HG03097 (cell line): ENCODE measurements around the gene SOX14.

ENCODE experiments used
- ATAC-seq: cut with Tn5 transposase; IDR thresholded peaks from one replicate; pipeline ENCODE4 v1.9.1; 2021; ENCODE audit not compliant: unreplicated experiment, low FRiP score

SOX14 gene

DNA sequence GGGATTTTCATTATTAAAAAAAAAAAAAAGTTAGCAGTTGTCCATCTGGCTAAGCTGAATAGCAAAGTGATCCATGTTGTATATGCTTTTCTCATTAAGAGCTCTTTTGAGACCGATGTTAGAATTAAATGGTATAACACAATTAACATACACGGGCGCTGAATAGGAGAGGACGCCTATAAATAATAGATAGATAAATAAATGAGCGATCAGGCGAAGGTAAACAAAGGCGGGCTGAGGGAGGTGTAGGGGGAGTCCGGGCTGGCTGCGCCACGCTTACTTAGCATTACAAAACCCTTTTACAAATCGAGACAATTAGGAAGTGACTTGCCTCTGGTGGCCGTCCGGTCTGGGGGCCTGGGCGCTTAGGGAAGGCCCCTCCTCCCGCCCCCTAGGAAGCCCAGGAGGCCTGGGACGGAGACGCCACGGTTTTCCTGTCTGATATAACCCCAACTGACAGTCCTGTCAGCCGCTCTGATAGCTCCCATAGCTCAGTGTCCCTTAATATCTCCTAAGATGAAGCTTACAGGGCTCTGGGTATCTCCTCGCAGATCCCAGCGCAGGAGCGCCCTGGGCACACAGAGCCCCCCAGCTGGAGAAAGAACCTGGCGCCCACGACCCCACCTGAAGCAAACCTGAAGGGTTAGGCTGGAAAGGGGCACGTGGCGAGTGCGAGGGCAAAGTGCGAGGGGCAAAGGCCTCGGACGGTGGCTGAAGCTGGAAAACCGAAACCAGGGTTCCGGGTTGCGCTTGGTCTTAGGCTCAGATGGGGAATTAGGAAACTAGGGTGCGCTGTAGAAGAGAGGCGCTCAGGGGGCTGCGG is 3.6 kb downstream of the SOX14 start:
- ATAC-seq: no peak

- ATAC-seq: no peak
Observed at GRCh38 chr3:137768361-137769321, 4.5 kb downstream of the SOX14 start.

DNA sequence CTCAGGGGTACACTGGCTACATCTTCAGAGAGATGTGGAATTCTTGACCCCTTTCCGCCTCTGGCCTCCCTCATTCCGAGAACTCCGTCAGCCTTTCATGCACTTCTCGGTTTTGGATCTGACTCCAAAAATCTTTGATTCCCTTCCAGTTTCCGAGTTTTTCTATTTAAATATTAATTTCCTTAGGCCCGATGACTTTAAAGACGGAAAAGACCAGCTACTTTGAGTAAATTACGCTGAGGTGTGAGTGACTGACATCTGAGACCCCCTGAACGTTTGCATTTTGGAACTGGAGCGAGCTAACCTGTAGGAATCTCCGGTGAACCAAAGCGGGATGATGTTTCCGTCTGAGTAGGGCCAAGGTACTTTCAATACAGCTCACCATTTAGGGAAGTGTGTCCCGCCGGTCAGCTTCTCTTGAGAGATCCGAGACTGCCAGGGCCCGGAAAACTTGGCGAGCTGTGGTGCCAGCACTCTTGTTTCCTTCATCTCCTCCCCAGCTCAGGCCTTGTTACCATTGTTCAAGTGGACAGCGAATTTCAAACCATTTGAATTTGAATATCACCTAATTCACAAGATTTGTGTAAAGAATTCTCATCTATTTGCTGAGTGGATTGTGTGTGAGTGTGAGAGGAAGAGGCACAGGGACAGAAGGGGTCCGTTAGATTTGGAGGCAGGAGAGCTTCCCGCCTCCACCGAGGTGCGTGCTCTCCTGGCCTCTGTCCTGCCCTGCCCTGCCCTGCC is 5.4 kb downstream of the SOX14 start:
- no peak for ATAC-seq

DNA sequence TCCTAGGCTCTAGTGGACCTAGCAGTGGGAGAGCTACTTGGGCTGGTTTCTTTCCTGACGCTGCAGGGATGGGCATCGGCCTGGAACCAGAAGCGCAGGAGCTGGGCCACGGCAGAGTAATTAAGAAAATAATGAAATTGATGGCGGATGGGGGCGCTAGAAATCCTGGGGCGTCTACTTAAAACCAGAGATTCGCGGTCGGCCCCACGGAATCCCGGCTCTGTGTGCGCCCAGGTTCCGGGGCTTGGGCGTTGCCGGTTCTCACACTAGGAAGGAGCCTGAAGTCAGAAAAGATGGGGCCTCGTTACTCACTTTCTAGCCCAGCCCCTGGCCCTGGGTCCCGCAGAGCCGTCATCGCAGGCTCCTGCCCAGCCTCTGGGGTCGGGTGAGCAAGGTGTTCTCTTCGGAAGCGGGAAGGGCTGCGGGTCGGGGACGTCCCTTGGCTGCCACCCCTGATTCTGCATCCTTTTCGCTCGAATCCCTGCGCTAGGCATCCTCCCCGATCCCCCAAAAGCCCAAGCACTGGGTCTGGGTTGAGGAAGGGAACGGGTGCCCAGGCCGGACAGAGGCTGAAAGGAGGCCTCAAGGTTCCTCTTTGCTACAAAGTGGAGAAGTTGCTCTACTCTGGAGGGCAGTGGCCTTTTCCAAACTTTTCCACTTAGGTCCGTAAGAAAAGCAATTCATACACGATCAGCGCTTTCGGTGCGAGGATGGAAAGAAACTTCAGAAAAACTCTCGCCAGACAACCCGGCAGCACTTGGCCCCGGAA is 6.1 kb downstream of the SOX14 start:
- ATAC-seq: no peak

GRCh38 chr3:137770835-137771399 is 6.8 kb downstream of the SOX14 start:
- no peak for ATAC-seq

DNA sequence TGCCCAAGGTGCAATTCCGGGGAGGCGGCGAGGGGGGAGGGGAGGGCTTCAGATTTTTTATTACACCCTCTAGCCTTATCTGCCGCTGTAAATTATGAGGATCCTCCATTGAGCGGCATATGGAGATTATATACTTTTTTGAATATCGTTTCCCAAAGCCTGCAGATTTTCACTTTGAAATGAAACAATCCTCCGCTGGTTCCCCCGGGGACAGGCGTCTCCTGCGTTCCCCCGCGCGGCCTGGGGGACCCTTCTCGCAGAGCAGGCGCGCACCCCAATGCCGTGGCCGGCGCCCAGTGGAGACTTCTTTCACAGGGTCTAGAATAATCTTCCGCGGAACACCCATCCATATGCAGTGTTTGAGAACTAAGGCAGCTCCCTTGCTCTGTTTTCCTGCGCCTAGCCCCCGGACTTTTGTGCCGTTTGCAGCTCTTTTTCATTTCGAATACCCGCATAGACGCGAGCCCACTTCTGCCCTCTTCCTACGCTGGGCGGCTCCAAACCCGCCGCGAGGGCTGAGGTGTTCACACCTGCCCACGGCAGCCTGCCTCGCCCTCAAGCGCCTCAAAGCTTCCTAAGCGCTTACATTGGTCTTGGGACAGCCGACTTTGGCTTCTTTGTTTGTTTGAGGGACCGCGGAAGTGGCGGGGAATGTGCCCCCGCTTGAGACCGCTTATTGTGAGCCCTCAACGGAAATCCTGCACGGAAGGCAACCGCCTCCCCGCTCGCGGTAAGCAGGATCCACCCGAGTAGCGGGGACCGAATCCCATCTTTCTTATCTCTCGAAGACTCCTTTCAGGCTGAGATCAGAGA is 7.5 kb downstream of the SOX14 start:
- no peak for ATAC-seq

DNA sequence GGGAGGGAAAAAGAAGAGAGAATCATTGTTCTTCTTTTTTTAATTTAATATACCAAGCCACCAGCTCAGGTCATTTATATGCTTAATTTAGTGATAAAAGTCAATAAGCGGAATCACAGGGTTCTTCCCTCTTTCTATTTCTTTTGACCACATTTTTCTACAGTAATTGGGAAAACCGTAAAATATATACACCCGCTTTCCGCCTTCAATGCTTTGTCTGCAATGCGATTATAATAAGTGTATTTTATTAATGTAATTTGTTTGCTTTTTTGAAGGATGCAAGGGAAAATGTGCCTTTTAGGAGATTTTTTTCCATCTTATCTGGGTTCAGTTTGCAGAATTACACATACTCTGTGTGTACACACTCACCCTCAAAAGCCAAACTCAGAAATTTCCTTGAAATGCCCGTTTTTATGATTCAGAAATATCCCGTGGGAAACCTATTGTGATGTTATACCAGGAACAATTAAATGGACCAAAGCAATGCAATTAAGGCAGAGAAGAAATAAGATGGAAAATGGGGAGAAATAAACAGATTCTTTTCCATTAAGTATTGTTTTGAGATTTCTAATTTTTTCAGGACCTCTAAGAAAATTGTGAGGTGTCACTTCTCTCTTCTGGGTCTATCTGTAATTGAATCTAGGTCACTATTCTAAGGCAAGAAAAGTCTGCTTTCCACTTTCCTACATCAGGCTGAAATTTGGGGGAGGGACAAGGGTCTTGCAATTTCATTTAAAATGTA is 8.3 kb downstream of the SOX14 start:
- ATAC-seq: no peak

- no peak for ATAC-seq
Observed at GRCh38 chr3:137778941-137779340, 14.8 kb downstream of the SOX14 start.

DNA sequence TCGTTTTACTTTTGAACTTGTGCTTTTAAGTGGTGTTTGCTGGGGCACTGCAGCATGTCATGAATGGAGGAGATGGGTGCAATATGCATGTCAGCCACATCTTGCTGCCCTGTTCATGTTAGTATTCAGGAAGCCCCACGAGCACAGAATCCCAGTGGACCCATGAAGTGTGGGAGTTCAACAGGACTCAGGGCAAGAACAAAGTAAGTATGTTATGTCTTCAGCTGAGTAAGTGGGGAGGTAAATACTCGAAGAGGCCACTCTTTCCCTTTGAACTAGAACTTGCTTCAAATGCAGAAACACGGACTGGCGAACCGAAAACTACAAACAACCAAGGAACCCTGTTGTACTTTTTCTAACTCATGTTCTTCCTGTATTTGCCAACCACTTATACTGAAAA is 23.4 kb downstream of the SOX14 start:
- ATAC-seq: no peak

DNA sequence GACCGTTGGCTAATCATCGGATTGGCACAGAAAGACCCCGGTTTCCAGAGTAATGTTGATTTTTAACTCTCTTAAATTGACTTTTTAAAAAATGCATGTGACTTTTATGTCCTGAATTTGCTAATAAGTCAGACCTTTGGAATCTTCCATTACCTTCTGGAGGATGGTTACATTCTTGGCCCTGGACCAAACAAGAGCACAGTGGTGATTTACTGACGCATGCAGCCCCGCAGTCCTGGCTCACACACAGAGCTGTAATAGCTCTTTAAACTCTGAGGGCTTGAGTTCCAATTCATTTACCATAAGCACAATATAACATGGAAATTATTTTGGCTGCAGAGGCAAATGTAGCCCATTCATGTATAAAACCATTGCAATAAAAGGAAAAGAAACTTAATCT is 25.1 kb downstream of the SOX14 start:
- no peak for ATAC-seq

DNA sequence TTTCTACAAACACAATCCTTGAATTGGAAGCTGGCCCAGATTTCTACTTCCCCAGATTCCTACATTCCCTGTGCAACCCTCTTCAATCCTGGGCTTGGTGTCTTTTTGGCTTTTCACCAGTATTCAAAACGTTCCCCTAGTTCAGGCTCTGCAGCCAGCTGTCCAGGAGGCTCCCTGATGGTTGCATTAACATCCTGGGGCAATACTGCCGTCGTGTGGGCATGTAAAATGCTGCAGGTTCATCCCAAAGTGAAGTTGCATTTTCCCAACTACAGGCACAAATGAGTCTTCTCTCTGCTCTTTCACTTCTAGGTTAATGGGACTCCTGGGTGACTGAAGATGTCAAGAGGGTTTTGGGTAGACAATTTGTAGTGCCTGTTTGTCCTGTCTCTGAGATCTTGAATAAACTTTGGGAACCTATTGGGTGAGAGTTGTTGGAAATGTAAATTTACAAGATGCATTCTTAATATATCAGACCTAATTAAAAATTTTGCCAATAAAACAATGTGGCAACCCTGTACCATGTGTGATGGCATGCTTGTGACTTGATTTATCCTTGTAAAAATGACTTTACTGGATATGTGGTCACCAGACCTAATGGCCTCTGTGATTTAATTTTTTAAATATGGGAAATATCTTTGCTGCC is 28.6 kb downstream of the SOX14 start:
- ATAC-seq: no peak

- ATAC-seq: no peak
Observed at GRCh38 chr3:137796993-137797392, 32.9 kb downstream of the SOX14 start.

DNA sequence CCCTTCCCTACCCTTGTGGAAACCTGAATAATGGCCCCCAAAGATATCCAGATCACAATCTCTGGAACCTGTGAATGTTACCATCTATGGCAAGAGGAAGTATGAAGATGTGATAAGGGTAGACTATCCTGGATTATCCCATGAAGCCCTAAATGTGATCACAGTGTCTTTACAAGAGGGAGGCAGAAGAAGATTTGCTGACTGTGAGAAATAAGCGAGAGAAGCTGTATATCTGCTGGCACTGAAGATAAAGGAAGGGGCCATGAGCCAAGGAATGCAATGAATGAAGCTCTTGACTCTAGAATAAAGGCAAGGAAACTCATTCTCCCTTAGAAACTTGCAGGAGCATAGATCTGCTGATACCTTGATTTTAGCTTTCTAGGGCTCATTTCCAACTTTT is 39.1 kb downstream of the SOX14 start:
- no peak for ATAC-seq

GRCh38 chr3:137807998-137808397 is 43.9 kb downstream of the SOX14 start:
- ATAC-seq: no peak

GRCh38 chr3:137809509-137809908 is 45.4 kb downstream of the SOX14 start:
- no peak for ATAC-seq

DNA sequence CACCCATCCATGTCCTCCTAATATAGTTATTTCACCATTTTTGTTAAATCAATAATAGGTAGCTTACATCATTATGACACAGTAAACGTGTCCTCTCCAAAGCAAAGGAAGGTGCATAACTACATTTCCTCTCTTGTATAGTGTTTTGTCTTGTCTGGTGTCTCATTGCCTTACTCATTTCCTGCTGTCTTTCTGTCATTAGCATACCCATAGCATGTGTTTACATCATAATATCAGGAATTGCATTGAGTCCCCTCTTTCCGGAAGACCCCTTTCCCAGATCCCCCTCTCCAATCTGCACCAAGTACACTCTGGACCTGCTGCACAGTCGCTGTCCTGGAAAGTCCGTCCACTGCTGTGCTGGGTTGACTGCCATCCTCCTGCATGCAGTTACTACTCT is 47.9 kb downstream of the SOX14 start:
- ATAC-seq: no peak

GRCh38 chr3:137815251-137815650 is 51.1 kb downstream of the SOX14 start:
- ATAC-seq: no peak
